ENCODE results near the gene DGCR2. TPM values are rescaled to one million over a fixed set of nuclear protein-coding genes. Genes with fewer than 3 reads are reported as not detected.

DGCR2 gene
- total and polyA plus RNA-seq, 2 of the 4 experiments (the other 2 are of a cell fraction): 17.2 to 35.4 TPM

DNA sequence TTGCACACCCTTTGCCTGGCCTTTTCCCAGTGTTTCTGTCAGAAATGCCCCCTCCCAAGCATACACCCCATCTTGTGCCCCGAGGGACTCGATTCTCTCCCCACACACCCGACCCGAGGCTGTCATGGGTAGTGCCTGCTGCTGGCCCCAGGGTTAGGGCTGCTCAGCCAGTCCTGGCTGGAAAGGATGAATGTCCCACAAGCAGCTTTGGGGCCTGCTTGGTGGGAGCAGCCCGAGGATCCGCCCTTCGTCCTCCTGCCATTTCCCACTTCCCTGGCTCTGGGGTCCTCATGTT, 131.1 kb downstream of the DGCR2 start:
- Histone ChIP-seq H3K14ac (replicated peaks; ENCODE audit: low read depth, low read length) (no peak overlapping the region), H3K27ac (ENCODE audit: insufficient read depth, low read length) (no peak overlapping the region), H2AFZ (replicated peaks; ENCODE audit: low read length, poor library complexity) (no peak overlapping the region), H3K9me1 (ENCODE audit: insufficient read depth, low read length) (no peaks in the 10 kb centered on the region), H2BK20ac (ENCODE audit: low read depth, low read length) (no peak overlapping the region), H3K4me2 (ENCODE audit: low read depth, low read length) (no peak overlapping the region), H3K79me1 (ENCODE audit: low read depth in 1 of 2, low read length in 2 of 2) (no peaks in the 10 kb centered on the region), H3K4me3 (ENCODE audit: insufficient read depth, low read depth, low read length) (no peak overlapping the region), H3K18ac (ENCODE audit: low read depth, low read length) (no peak overlapping the region), H3K4ac (ENCODE audit: low read depth, low read length) (no peak overlapping the region), H4K91ac (ENCODE audit: insufficient read depth, low read depth, low read length) (no peak overlapping the region), H3K36me3 (ENCODE audit: control insufficient read depth, insufficient read depth, low read length) (no peaks in the 10 kb centered on the region), H3K27me3 (ENCODE audit: control insufficient read depth, insufficient read depth, low read length) (peaks cover 23% of the 10 kb centered on the region), H3K23ac (ENCODE audit: low read depth, low read length) (no peak overlapping the region), H4K20me1 (ENCODE audit: insufficient read depth, low read length) (no peaks in the 10 kb centered on the region), H2BK5ac (ENCODE audit: low read depth, low read length, poor library complexity, severe bottlenecking) (no peak overlapping the region), H3K56ac (ENCODE audit: extremely low read depth, insufficient read depth, low read length) (no peak overlapping the region), H4K5ac (ENCODE audit: low read depth, low read length) (no peak overlapping the region), H3K4me1 (ENCODE audit: control insufficient read depth, insufficient read depth, low read length) (no peaks in the 10 kb centered on the region), H2BK15ac (ENCODE audit: low read depth, low read length) (no peak overlapping the region), H2AK9ac (replicated peaks; ENCODE audit: low read depth, low read length, poor library complexity) (no peak overlapping the region), H2AK5ac (ENCODE audit: low read depth, low read length) (no peak overlapping the region), H3K9me3 (ENCODE audit: control insufficient read depth, insufficient read depth, low read length) (no peaks in the 10 kb centered on the region), H4K8ac (ENCODE audit: low read depth in 2 of 2, low read length in 2 of 2) (no peak overlapping the region), H2BK120ac (ENCODE audit: low read depth, low read length) (no peak overlapping the region), H3K9ac (ENCODE audit: low read depth, low read length) (no peak overlapping the region)
- BruUV-seq (replicated peaks): no TSS peak
- in situ Hi-C loops (cut with MboI; ENCODE audit: low sequenced_read_pairs): no loop called here
- intact Hi-C loops (cut with micrococcal nuclease): no loop called here
- ChIA-PET POLR2A (ENCODE audit: unreplicated experiment) (no interaction called here), CTCF (no interaction called here)
- ATAC-seq (ENCODE audit: low read depth) (no peak), DNase-seq (no peak)
- dilution Hi-C loops (cut with HindIII; ENCODE audit: low sequenced_read_pairs, unreplicated experiment): no loop called here
- TF ChIP-seq RCOR1 (IDR thresholded peaks at IDR 0.05; ENCODE audit: insufficient replicate concordance, low read length) (no peak), RAD21 (IDR thresholded peaks at IDR 0.05; ENCODE audit: low read length) (no peak), BHLHE40 (IDR thresholded peaks at IDR 0.05; ENCODE audit: low read depth, low read length) (no peak), NFE2L2 (IDR thresholded peaks at IDR 0.05; ENCODE audit: low read depth, low read length) (no peak), MAZ (IDR thresholded peaks at IDR 0.05; ENCODE audit: borderline replicate concordance, low read depth, low read length) (no peak), SMC3 (IDR thresholded peaks at IDR 0.05; ENCODE audit: low read depth, low read length) (no peak)
- TF ChIP-seq, protein P1, sequence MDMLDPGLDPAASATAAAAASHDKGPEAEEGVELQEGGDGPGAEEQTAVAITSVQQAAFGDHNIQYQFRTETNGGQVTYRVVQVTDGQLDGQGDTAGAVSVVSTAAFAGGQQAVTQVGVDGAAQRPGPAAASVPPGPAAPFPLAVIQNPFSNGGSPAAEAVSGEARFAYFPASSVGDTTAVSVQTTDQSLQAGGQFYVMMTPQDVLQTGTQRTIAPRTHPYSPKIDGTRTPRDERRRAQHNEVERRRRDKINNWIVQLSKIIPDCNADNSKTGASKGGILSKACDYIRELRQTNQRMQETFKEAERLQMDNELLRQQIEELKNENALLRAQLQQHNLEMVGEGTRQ (IDR thresholded peaks at IDR 0.05; ENCODE audit: low read depth, low read length): no peak
- WGBS, 2 experiments (ENCODE audit: extremely low coverage in 2 of 2, insufficient read length in 1 of 2): no CpG with 5 or more reads among the region's 7 CpGs

Data from IMR-90 (cell line).